Natural killer cell treated with Interleukin-12 subunit alpha and Interleukin-12 subunit beta and Interleukin-15 and Interleukin-18, amount 100 ng/mL, for 72 hours (primary cell): ENCODE measurements around the gene MARK3. TPM values are rescaled to one million over a fixed set of nuclear protein-coding genes. Genes with fewer than 3 reads are reported as not detected.
A peak's percentile ranks its signal among the peaks of the same experiment; 100 is the strongest.

Source experiments
- ATAC-seq, 2 donors: fragments of 150-1000 bp; cut with Tn5 transposase in 1 of 2; sonication (Bioruptor Pico), chemical (Tn5 transposase) in 1 of 2; 2 replicates each; pipeline ENCODE4 v1.10.0; 2021
- DNase-seq: peaks from one replicate; pipeline ENCODE4 v3.0.0; 2022; ENCODE audit warnings: low spot score
- H3K27ac Mint-ChIP-seq, 2 donors: 1 replicate in 1 of 2; 2 replicates in 1 of 2; pipeline ENCODE4 v1.8.0; 2022; ENCODE audit warnings: mixed read lengths in 2 of 2, mild to moderate bottlenecking in 1 of 2, moderate library complexity in 1 of 2
- H3K27me3 Mint-ChIP-seq, 2 donors: 1 replicate in 1 of 2; 2 replicates in 1 of 2; pipeline ENCODE4 v1.8.0; 2022; ENCODE audit warnings: mixed read lengths in 2 of 2
- H3K36me3 Mint-ChIP-seq: one replicate; pipeline ENCODE4 v1.8.0; 2022; ENCODE audit warnings: mixed read lengths
- H3K4me1 Mint-ChIP-seq, 2 donors: 1 replicate in 1 of 2; 2 replicates in 1 of 2; pipeline ENCODE4 v1.8.0; 2022; ENCODE audit warnings: low read depth in 2 of 2, mixed read lengths in 2 of 2, mild to moderate bottlenecking in 1 of 2
- H3K4me3 Mint-ChIP-seq: one replicate; pipeline ENCODE4 v1.8.0; 2022; ENCODE audit warnings: mixed read lengths
- H3K9me3 Mint-ChIP-seq: 2 replicates; pipeline ENCODE4 v1.8.0; 2022; ENCODE audit warnings: mixed read lengths
- total RNA-seq, 2 donors: library from RNA; stranded (reverse); gene quantifications; one replicate each; pipeline ENCODE4 v1.2.3, GENCODE V29; 2022

The MARK3 gene
- total RNA-seq, 2 donors from 2014 or later, result 101 to 165 TPM

- Mint-ChIP-seq H3K9me3 (no peaks in the 10 kb centered on the region), H3K36me3 (no peaks in the 10 kb centered on the region), H3K27me3 (peaks cover 0 to 4% of the 10 kb centered on the region in 2 donors), H3K27ac (no peak overlapping the region), H3K4me3 (no peak overlapping the region), H3K4me1 (no peaks in the 10 kb centered on the region)
- ATAC-seq (no peak), DNase-seq (no peak)
Observed at GRCh38 chr14:103539056-103539825, 154.0 kb downstream of the MARK3 start.

GRCh38 chr14:103540821-103541708, 155.8 kb downstream of the MARK3 start:
- Mint-ChIP-seq H3K4me1 (no peaks in the 10 kb centered on the region), H3K36me3 (no peaks in the 10 kb centered on the region), H3K4me3 (no peak overlapping the region), H3K27ac (no peak overlapping the region), H3K27me3 (peaks cover 0 to 4% of the 10 kb centered on the region in 2 donors), H3K9me3 (no peaks in the 10 kb centered on the region)
- no peak for ATAC-seq
- DNase-seq, result no peak

DNA sequence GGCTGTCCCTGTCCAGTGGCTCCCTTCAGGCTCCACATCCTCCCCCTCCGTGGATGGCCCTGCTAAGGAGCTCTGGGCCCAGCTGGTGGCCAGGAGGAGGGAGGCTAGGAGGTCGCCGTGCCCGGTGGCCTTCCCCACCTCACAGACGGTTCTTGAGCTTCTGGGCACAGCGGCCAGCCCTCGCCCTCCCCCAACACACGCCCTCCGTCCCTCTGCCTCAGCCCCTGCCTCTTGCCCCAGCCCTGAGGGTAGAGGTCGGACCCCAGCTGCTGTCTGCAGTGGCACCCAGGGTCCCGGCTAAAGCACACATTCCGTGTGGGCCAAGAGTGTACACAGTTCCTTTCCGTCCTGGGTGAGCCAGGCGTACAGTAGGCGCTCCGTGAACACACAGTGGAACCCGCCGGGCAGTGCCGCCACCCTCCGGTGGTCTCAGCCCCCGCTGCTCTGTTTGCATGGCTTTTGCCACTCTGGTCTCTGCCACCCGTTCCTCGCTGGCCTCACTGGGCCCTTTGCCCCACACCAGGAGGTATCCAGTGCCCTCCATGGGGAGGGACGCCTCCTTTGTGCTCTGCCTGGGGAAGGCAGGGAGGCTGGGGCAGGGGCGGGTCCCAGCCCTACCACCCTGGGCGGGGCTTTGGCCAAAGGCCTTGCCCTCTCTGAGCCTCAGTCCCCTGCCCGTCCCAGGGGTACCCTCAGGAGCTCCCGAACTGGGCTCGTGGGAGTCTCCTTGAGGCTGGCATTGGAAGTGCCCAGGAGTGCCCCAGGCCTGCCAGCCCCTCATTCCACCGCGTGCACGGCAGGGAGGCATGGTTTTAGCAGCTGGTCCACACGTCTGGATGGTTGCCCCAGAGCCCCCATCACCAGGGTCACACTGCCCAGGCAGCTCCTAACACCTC, 156.7 kb downstream of the MARK3 start:
- Mint-ChIP-seq H3K27me3 (peaks cover 0 to 4% of the 10 kb centered on the region in 2 donors), H3K9me3 (no peaks in the 10 kb centered on the region), H3K4me1 (no peaks in the 10 kb centered on the region), H3K4me3 (no peak overlapping the region), H3K36me3 (no peaks in the 10 kb centered on the region), H3K27ac (no peak overlapping the region)
- ATAC-seq (no peak), DNase-seq (no peak)

- Mint-ChIP-seq H3K4me1 (no peaks in the 10 kb centered on the region), H3K36me3 (no peaks in the 10 kb centered on the region), H3K4me3 (no peak overlapping the region), H3K27ac (no peak overlapping the region), H3K27me3 (peaks cover 0 to 4% of the 10 kb centered on the region in 2 donors), H3K9me3 (no peaks in the 10 kb centered on the region)
- ATAC-seq (no peak), DNase-seq (no peak)
Observed at GRCh38 chr14:103542605-103543088, 157.4 kb downstream of the MARK3 start.

DNA sequence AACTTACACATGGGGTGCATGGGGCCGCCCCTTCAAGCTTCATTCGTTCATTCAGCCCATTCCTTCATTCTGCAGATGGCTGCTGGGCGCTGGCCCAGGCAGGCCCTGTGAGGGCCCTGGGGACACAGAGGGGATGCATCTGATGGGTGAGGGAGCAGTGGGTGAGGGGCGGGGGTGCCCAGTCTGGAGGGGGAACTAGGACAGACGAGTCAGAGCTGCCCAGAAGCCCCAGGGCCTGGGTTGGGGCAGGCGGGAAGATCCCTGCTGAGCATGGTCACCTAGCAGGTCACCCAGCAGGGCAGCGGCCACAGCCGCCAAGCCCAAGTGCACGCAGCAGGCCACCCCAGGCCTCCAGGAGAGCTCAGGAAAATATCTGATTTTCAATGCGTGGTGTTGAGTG, 157.9 kb downstream of the MARK3 start:
- Mint-ChIP-seq H3K27ac (no peak overlapping the region), H3K36me3 (no peaks in the 10 kb centered on the region), H3K27me3 (peaks cover 0 to 4% of the 10 kb centered on the region in 2 donors), H3K9me3 (no peaks in the 10 kb centered on the region), H3K4me1 (no peaks in the 10 kb centered on the region), H3K4me3 (no peak overlapping the region)
- ATAC-seq, result no peak
- DNase-seq, result no peak

DNA sequence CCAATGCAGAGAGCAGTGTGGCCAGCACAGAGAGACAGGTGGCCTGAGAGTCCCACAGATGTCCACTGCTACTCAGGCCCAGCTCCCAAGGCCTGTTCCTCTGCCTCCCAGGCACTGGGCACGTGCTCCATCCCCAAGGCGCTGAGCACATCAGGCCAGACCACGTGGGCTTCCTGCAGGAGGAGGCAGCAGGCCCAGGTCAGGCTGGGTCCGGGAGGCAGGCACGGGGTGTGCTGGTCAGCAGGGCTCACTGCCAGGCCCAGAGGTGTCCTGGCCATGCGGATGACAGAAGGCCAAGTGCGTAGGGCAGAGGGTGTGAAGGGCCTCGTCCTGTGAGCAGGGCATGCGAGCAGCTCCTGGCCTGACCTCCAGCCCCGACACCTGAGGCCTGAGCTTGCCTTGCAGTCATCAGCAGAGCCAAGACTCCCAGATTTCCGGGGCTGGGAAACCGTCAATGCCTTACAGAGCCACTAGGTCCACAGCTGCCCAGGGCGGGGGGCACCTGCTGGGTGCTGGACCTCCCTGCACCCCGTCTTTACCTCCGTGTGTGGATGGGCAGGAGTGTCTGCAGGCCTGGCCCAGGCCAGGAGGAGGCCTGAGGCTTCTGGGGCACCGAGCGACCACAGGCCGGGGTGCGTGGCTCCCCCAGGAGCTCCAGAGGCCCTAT, 158.6 kb downstream of the MARK3 start:
- no peak overlapping the region for H3K27ac Mint-ChIP-seq
- no peaks in the 10 kb centered on the region for H3K36me3 Mint-ChIP-seq
- DNase-seq, result no peak
- H3K9me3 Mint-ChIP-seq, result no peaks in the 10 kb centered on the region
- no peak for ATAC-seq
- peaks cover 0 to 4% of the 10 kb centered on the region in 2 donors for H3K27me3 Mint-ChIP-seq
- no peaks in the 10 kb centered on the region for H3K4me1 Mint-ChIP-seq
- H3K4me3 Mint-ChIP-seq, result no peak overlapping the region

DNA sequence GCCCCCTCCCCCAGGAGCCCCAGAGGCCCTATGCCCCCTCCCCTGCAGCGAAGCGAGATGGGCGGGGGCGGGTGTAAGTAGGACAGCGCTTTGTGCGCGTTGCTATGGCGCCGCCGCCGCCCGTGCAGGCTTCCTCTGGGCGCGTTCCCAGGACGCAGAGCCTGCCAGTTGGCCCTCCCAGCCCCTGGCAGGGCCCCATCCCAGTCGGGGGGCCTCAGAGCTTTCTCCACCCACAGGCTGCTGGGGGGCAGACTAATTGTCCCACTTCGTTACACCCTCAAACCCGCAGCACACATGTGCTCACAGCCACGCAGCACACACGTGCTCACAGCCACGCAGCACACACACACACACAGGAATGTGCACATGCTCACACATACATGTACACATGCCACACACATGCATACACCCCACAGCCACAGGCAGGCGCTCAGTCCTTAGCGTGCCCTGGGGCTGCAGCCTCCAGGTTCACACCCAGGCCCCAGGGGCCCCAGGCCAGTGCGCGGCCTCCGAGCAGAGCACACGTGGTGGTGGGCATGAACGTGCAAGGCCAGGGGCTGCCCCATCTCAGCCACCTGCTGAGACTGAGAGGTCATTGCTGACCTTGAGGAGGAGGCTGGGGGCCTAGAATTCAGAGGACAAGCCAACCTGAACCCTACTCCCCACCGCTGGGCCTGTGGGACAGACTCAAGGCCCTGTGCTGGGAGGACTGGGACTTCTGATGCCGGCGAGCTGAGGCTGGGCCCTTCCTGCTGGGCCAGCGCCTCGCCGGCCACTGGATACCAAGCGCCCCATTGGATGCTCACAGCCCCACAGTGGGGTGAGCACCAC, 159.4 kb downstream of the MARK3 start:
- DNase-seq, result no peak
- ATAC-seq, result no peak
- Mint-ChIP-seq H3K9me3 (no peaks in the 10 kb centered on the region), H3K27me3 (peaks cover 0 to 2% of the 10 kb centered on the region in 2 donors), H3K27ac (no peak overlapping the region), H3K36me3 (no peaks in the 10 kb centered on the region), H3K4me1 (no peaks in the 10 kb centered on the region), H3K4me3 (no peak overlapping the region)

GRCh38 chr14:103545219-103545914, 160.2 kb downstream of the MARK3 start:
- Mint-ChIP-seq H3K27ac (no peak overlapping the region), H3K27me3 (peaks cover 0 to 1% of the 10 kb centered on the region in 2 donors), H3K4me1 (no peaks in the 10 kb centered on the region), H3K36me3 (no peaks in the 10 kb centered on the region), H3K9me3 (no peaks in the 10 kb centered on the region), H3K4me3 (no peak overlapping the region)
- ATAC-seq (no peak), DNase-seq (no peak)

DNA sequence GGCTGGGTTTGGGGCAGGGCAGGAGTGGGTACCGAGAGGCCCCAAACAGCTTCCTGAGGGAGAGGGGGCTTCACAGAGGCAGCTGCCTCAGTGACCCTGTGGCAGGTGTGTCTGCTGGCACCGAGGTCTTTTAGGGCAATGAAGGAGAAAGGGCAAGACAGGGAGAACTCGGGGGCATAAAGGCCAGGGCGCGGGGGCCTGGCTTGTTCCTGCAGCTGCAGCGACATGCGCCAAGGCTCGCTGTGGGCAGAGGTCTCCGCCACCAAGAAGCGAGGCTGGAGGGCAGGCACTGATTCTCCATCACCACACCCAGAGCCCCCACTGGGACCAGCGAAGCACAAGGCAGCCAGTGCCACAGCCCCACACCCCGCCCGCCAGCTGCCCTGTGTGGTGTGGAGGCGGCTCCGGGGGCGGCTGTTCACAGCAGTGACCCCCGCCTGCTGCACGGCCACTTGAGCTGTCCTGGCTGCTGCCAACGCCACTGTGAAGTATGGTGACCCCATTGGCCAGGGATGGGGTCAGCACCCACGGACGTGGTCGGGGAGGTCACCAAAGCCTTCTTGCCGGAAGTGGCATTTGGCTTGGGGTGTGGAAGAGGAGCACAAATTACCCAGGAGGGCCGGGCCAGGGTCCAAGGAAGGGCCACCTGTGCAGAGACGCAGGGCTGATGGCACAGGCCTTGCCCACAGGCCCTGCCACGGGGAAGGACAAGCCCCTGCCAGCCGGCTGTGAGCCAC, 160.9 kb downstream of the MARK3 start:
- no peaks in the 10 kb centered on the region for H3K9me3 Mint-ChIP-seq
- H3K27ac Mint-ChIP-seq, result no peak overlapping the region
- H3K36me3 Mint-ChIP-seq, result no peaks in the 10 kb centered on the region
- H3K27me3 Mint-ChIP-seq, result no peaks in the 10 kb centered on the region
- ATAC-seq (no peak), DNase-seq (no peak)
- no peaks in the 10 kb centered on the region for H3K4me1 Mint-ChIP-seq
- H3K4me3 Mint-ChIP-seq, result no peak overlapping the region

DNA sequence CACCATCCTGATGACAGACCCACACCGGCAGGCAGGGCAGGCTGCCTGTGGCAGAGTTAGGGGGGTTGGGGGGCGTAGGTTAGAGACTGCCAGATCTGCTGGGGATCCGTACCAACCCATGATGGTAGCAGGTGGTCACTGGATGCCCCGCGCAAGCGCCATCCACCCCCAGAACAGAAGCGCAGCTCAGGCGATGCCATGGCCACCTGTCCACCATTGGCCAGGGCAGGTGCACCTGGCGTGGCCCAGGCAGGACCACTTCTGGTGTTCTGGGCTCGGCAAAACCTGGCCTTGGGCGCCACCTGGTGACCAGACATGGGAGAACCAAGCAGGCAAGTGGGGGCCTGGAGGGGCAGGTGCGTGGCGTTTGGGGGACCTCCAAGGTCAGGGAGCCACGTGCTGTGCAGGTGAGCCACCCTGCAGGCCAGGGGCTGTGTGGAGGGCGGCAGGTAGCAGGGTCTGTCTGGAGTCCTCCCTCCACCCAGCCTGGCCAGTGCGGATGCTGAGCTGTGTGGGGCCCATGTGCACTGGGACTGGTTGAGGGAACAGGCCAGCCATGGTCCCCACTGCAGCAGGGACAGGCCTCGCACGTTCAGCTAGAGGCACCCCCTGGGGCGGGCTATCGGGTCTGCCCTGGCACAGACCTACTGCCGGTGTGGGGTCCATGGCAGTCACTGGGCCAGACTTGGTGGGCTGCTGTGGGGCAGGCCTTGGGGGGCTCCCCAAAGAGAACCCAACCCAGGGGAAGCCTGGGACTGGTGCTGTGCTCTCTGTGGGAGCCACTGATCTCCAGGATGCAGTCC, 161.6 kb downstream of the MARK3 start:
- H3K27ac Mint-ChIP-seq, result no peak overlapping the region
- peak; percentile 78 for DNase-seq
- H3K4me1 Mint-ChIP-seq, result peaks cover 0 to 5% of the 10 kb centered on the region in 2 donors
- no peaks in the 10 kb centered on the region for H3K27me3 Mint-ChIP-seq
- no peaks in the 10 kb centered on the region for H3K9me3 Mint-ChIP-seq
- ATAC-seq, result peak; percentile 58 to 64
- H3K36me3 Mint-ChIP-seq, result no peaks in the 10 kb centered on the region
- no peak overlapping the region for H3K4me3 Mint-ChIP-seq

GRCh38 chr14:103547455-103547940, 162.3 kb downstream of the MARK3 start:
- ATAC-seq, result no peak
- no peaks in the 10 kb centered on the region for H3K27me3 Mint-ChIP-seq
- no peak overlapping the region for H3K4me3 Mint-ChIP-seq
- peaks cover 0 to 8% of the 10 kb centered on the region in 2 donors for H3K4me1 Mint-ChIP-seq
- no peak for DNase-seq
- H3K9me3 Mint-ChIP-seq, result no peaks in the 10 kb centered on the region
- no peaks in the 10 kb centered on the region for H3K36me3 Mint-ChIP-seq
- no peak overlapping the region for H3K27ac Mint-ChIP-seq
